SK-N-SH treated with all-trans-retinoic acid at 6 μM for 48 hours (cell line): ENCODE data around the gene BRME1.

Source experiments
- ATAC-seq: fragments of 200-7000 bp; cut with Tn5 transposase; 3 replicates; pipeline ENCODE4 v1.9.1; 2020; ENCODE audit warnings: mild to moderate bottlenecking, moderate library complexity
- BACH2 ChIP-seq: fragments of 250-450 bp; sonication (Bioruptor Pico); IDR thresholded peaks from 2 replicates; pipeline ENCODE4 v1.9.0; 2021; ENCODE audit warnings: mild to moderate bottlenecking, borderline replicate concordance
- CREB5 ChIP-seq: fragments of 250-450 bp; sonication (Bioruptor Pico); IDR thresholded peaks from 2 replicates; pipeline ENCODE4 v1.5.1; 2020; ENCODE audit warnings: low read depth, mild to moderate bottlenecking, moderate library complexity
- CSDC2 ChIP-seq: fragments of 250-450 bp; sonication (Bioruptor Pico); IDR thresholded peaks from 2 replicates; pipeline ENCODE4 v1.5.0; 2020; ENCODE audit warnings: mild to moderate bottlenecking, moderate library complexity
- CSRNP3 ChIP-seq: fragments of 250-450 bp; sonication (Bioruptor Pico); IDR thresholded peaks from 2 replicates; pipeline ENCODE4 v1.5.1; 2021; ENCODE audit warnings: mild to moderate bottlenecking, moderate library complexity
- ESRRG ChIP-seq: fragments of 250-450 bp; sonication (Bioruptor Pico); IDR thresholded peaks from 2 replicates; pipeline ENCODE4 v1.6.1; 2021; ENCODE audit warnings: mild to moderate bottlenecking
- GLIS3 ChIP-seq: fragments of 250-450 bp; sonication (Bioruptor Pico); IDR thresholded peaks from 2 replicates; pipeline ENCODE4 v1.5.0; 2020; ENCODE audit warnings: mild to moderate bottlenecking, moderate library complexity
- OSR1 ChIP-seq: fragments of 250-450 bp; sonication (Bioruptor Pico); IDR thresholded peaks from 2 replicates; pipeline ENCODE4 v1.8.0; 2022; ENCODE audit warnings: moderate library complexity, mild to moderate bottlenecking, inconsistent platforms
- PATZ1 ChIP-seq: fragments of 250-450 bp; sonication (Bioruptor Pico); IDR thresholded peaks from 2 replicates; pipeline ENCODE4 v1.8.0; 2020; ENCODE audit warnings: mild to moderate bottlenecking, moderate library complexity, borderline replicate concordance
- POU6F1 ChIP-seq: fragments of 250-450 bp; sonication (Bioruptor Pico); IDR thresholded peaks from 2 replicates; pipeline ENCODE4 v1.8.0; 2021; ENCODE audit warnings: low read depth, mild to moderate bottlenecking, moderate library complexity, borderline replicate concordance
- PPARA ChIP-seq: fragments of 250-450 bp; sonication (Bioruptor Pico); IDR thresholded peaks from 2 replicates; pipeline ENCODE4 v1.5.0; 2020; ENCODE audit warnings: mild to moderate bottlenecking, borderline replicate concordance
- RARB ChIP-seq: fragments of 250-450 bp; sonication (Bioruptor Pico); IDR thresholded peaks from 2 replicates; pipeline ENCODE4 v1.8.0; 2021; ENCODE audit warnings: mild to moderate bottlenecking, moderate library complexity
- SNAI2 ChIP-seq: fragments of 250-450 bp; sonication (Bioruptor Pico); IDR thresholded peaks from 2 replicates; pipeline ENCODE4 v1.5.0; 2020; ENCODE audit warnings: mild to moderate bottlenecking, moderate library complexity
- TCF4 ChIP-seq: fragments of 250-450 bp; sonication (Bioruptor Pico); IDR thresholded peaks from 2 replicates; pipeline ENCODE4 v1.8.0; 2021; ENCODE audit warnings: mild to moderate bottlenecking, moderate library complexity, borderline replicate concordance
- TSHZ2 ChIP-seq: fragments of 250-450 bp; sonication (Bioruptor Pico); IDR thresholded peaks from 2 replicates; pipeline ENCODE4 v1.5.0; 2020; ENCODE audit warnings: mild to moderate bottlenecking, moderate library complexity
- ZC3H10 ChIP-seq: fragments of 250-450 bp; sonication (Bioruptor Pico); IDR thresholded peaks from 2 replicates; pipeline ENCODE4 v1.5.1; 2021; ENCODE audit warnings: mild to moderate bottlenecking, moderate library complexity
- ZFP3 ChIP-seq: fragments of 250-450 bp; sonication (Bioruptor Pico); IDR thresholded peaks from 2 replicates; pipeline ENCODE4 v1.5.0; 2020; ENCODE audit warnings: mild to moderate bottlenecking, moderate library complexity
- ZNF565 ChIP-seq: fragments of 450-650 bp; formaldehyde crosslinking; conservative IDR thresholded peaks from 2 replicates; pipeline ENCODE4 v1.5.0; 2020; ENCODE audit warnings: low read depth, mild to moderate bottlenecking, moderate library complexity
- ZNF70 ChIP-seq: fragments of 450-650 bp; formaldehyde crosslinking; IDR thresholded peaks from 2 replicates; pipeline ENCODE4 v1.5.0; 2020; ENCODE audit warnings: mild to moderate bottlenecking, moderate library complexity
- ZNF8 ChIP-seq: fragments of 450-650 bp; formaldehyde crosslinking; IDR thresholded peaks from 2 replicates; pipeline ENCODE4 v1.5.0; 2020; ENCODE audit warnings: mild to moderate bottlenecking, moderate library complexity

BRME1 gene

GRCh38 chr19:13864667-13865570, 41.0 kb downstream of the BRME1 start:
- TF ChIP-seq ZNF8 (CRISPR knock-in tag) (no peak), CSDC2 (no peak), POU6F1 (CRISPR knock-in tag) (no peak), RARB (CRISPR knock-in tag) (no peak), CSRNP3 (CRISPR knock-in tag) (no peak), ZC3H10 (CRISPR knock-in tag) (no peak), BACH2 (CRISPR knock-in tag) (no peak), TSHZ2 (CRISPR knock-in tag) (no peak), TCF4 (CRISPR knock-in tag) (no peak), ZNF565 (CRISPR knock-in tag) (no peak), CREB5 (CRISPR knock-in tag) (no peak), ESRRG (CRISPR knock-in tag) (no peak)
- no peak for ATAC-seq

- TF ChIP-seq GLIS3 (no peak), ZNF70 (CRISPR knock-in tag) (no peak), PPARA (CRISPR knock-in tag) (no peak), SNAI2 (CRISPR knock-in tag) (no peak), BACH2 (CRISPR knock-in tag) (no peak), ZNF565 (CRISPR knock-in tag) (no peak), RARB (CRISPR knock-in tag) (no peak), OSR1 (CRISPR knock-in tag) (no peak), ZNF8 (CRISPR knock-in tag) (no peak)
- no peak for ATAC-seq
Measured at GRCh38 chr19:13864046-13864666, 41.8 kb downstream of the BRME1 start.

- TF ChIP-seq ZFP3 (CRISPR knock-in tag) (0 out of 2 replicates have a peak, but pooled peaks have one; percentile 72), CSDC2 (no peak), PATZ1 (CRISPR knock-in tag) (peak; percentile 77), PPARA (CRISPR knock-in tag) (no peak), SNAI2 (CRISPR knock-in tag) (no peak)
- TF ChIP-seq, all 23 proteins: peak for 2
- ATAC-seq = peak; percentile 86
Measured at GRCh38 chr19:13861714-13862531, 44.0 kb downstream of the BRME1 start.
